HepG2 (cell line): ENCODE results near the gene HSD11B1L. TPM values are rescaled to one million over a fixed set of nuclear protein-coding genes. Genes with fewer than 3 reads are reported as not detected.

Experiments used
- CBX5 ChIP-seq: sonication (generic); formaldehyde crosslinking; IDR thresholded peaks from 2 replicates; pipeline ENCODE4 v1.4.0; 2020; ENCODE audit warnings: missing genetic modification reagents, borderline replicate concordance
- FOXC1 ChIP-seq: sonication (generic); formaldehyde crosslinking; IDR thresholded peaks from 2 replicates; pipeline ENCODE4 v1.8.0; 2022; ENCODE audit warnings: mild to moderate bottlenecking, missing genetic modification reagents, borderline replicate concordance
- HNF4A ChIP-seq: sonication (generic); formaldehyde crosslinking; IDR thresholded peaks from 2 replicates; pipeline ENCODE4 v1.4.0; 2020; ENCODE audit warnings: missing genetic modification reagents
- HNRNPLL ChIP-seq: fragments of 200-400 bp; formaldehyde crosslinking; IDR thresholded peaks from 2 replicates; pipeline ENCODE4 v1.6.1; 2017; ENCODE audit warnings: mild to moderate bottlenecking, low read depth, low read length; ENCODE audit not compliant: poor library complexity, severe bottlenecking
- JUNB ChIP-seq: sonication (generic); formaldehyde crosslinking; IDR thresholded peaks from 2 replicates; pipeline ENCODE4 v1.8.0; 2022; ENCODE audit warnings: missing genetic modification reagents, mild to moderate bottlenecking, borderline replicate concordance
- KLF6 ChIP-seq: IDR thresholded peaks from 2 replicates; pipeline ENCODE4 v1.8.0; 2016; ENCODE audit warnings: missing biosample characterization, missing genetic modification reagents
- MAFF ChIP-seq: IDR thresholded peaks from 2 replicates; pipeline ENCODE4 v1.6.1; 2011; ENCODE audit warnings: low read depth, low read length, improper control_type of control experiment
- PAF1 ChIP-seq: IDR thresholded peaks from 2 replicates; pipeline ENCODE4 v1.6.1; 2016; ENCODE audit warnings: missing genetic modification reagents, missing compliant biosample characterization
- PHF21A ChIP-seq: sonication (generic); formaldehyde crosslinking; IDR thresholded peaks from 2 replicates; pipeline ENCODE4 v1.5.0; 2020; ENCODE audit warnings: mild to moderate bottlenecking, missing genetic modification reagents
- RFXAP ChIP-seq: sonication (generic); formaldehyde crosslinking; IDR thresholded peaks from 2 replicates; pipeline ENCODE4 v1.4.0; 2020; ENCODE audit warnings: missing genetic modification reagents, borderline replicate concordance
- SAFB2 ChIP-seq: sonication (generic); formaldehyde crosslinking; IDR thresholded peaks from 2 replicates; pipeline ENCODE4 v1.5.1; 2020; ENCODE audit warnings: missing genetic modification reagents, low read depth, mild to moderate bottlenecking, borderline replicate concordance
- SAP130 ChIP-seq: IDR thresholded peaks from 2 replicates; pipeline ENCODE4 v1.6.1; 2016; ENCODE audit warnings: low read depth
- STAG1 ChIP-seq: sonication (generic); formaldehyde crosslinking; IDR thresholded peaks from 2 replicates; pipeline ENCODE4 v1.4.0; 2020; ENCODE audit warnings: missing genetic modification reagents
- ZBTB42 ChIP-seq: sonication (generic); formaldehyde crosslinking; IDR thresholded peaks from 2 replicates; pipeline ENCODE4 v1.5.0; 2020; ENCODE audit warnings: mild to moderate bottlenecking, missing genetic modification reagents
- ZMYM2 ChIP-seq: sonication (generic); formaldehyde crosslinking; IDR thresholded peaks from 2 replicates; pipeline ENCODE4 v1.8.0; 2022; ENCODE audit warnings: mild to moderate bottlenecking, missing genetic modification reagents
- ZNF501 ChIP-seq: sonication (generic); formaldehyde crosslinking; IDR thresholded peaks from 2 replicates; pipeline ENCODE4 v1.5.1; 2020; ENCODE audit warnings: mild to moderate bottlenecking, moderate library complexity, missing genetic modification reagents
- ZNF564 ChIP-seq: sonication (generic); formaldehyde crosslinking; IDR thresholded peaks from 2 replicates; pipeline ENCODE4 v1.8.1; 2023; ENCODE audit warnings: mild to moderate bottlenecking, missing genetic modification reagents
- ZNF569 ChIP-seq: sonication (generic); formaldehyde crosslinking; IDR thresholded peaks from 2 replicates; pipeline ENCODE4 v1.5.0; 2020; ENCODE audit warnings: mild to moderate bottlenecking, missing genetic modification reagents, moderate library complexity, borderline replicate concordance
- ZNF670 ChIP-seq: sonication (generic); formaldehyde crosslinking; IDR thresholded peaks from 2 replicates; pipeline ENCODE4 v1.8.0; 2022; ENCODE audit warnings: mild to moderate bottlenecking, missing genetic modification reagents, borderline replicate concordance
- ZNF841 ChIP-seq: sonication (generic); formaldehyde crosslinking; IDR thresholded peaks from 2 replicates; pipeline ENCODE4 v1.8.1; 2023; ENCODE audit warnings: missing genetic modification reagents, borderline replicate concordance
- polyA plus RNA-seq, 8 experiments: library from polyadenylated mRNA; depleted of rRNA in 3 of 8; stranded (reverse) in 7 of 8; unstranded in 1 of 8; fragments of >200 nt; fragmentation: Illumina TruSeq in 4 of 8; extraction: Trizol in 4 of 8; gene quantifications; 2 replicates each; pipeline versions ENCODE4 v1.2.1 to v1.2.3, GENCODE V29; 2011 to 2016; ENCODE audit warnings: low read depth in 4 of 8, missing spikeins in 1 of 8, mixed read lengths in 1 of 8; ENCODE audit not compliant: insufficient read depth in 1 of 8
- total RNA-seq, 5 experiments: library from RNA; depleted of rRNA; stranded (reverse); fragments of >200 nt; fragmentation: Illumina TruSeq; extraction: Trizol; gene quantifications; 2 replicates each; pipeline ENCODE4 v1.2.3, GENCODE V29; 2016; ENCODE audit warnings: low read depth in 1 of 5
- TF ChIP-seq, protein P1 (sequence below): IDR thresholded peaks from 2 replicates; pipeline ENCODE4 v1.6.1; 2018; ENCODE audit warnings: missing genetic modification reagents, mild to moderate bottlenecking, missing compliant biosample characterization
- TF ChIP-seq, protein P2 (sequence below): IDR thresholded peaks from 2 replicates; pipeline ENCODE4 v1.6.1; 2016; ENCODE audit warnings: low read depth, control low read depth

HSD11B1L gene
- total and polyA plus RNA-seq, 2 of the 13 experiments (the other 11 are each of a cell fraction or from before 2014, with no cell fraction given), result 2.8 to 3.9 TPM

DNA sequence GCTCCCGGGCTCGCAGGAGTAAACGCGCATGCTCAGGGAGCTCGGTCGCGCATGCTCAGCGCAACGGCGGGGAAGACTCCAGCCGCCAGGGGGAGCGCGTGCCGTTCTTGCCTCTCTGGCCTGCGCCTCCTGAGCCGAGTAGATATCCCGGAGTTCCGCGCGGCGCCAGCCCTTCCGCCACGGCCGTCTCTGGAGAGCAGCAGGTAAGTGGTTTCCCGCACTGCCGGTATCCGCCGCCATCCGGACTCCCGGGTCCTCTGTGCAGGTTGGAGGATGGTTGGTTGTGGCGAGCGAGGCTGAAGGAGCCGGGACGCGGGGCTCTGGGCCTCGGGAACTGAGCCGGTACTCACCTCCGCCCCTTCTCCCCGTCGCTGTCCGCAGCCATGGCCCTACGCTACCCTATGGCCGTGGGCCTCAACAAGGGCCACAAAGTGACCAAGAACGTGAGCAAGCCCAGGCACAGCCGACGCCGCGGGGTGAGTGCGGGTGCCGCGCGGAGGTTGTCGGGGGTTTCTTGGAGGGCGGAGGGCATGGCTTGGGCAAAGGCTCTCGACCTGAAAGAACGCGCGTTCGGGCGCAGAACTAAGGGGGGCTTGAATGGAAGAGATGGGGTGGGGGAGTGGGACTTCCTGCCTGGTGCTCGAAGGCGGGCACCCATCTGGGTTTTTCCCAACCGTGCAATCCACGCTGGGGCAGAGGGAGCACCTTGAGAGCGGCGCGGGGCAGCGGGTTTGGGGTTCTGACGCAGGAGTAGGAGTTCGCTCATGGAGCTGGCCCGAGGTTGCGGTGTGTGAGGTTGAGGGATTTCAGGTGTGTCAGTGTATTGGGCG lies 9.5 kb downstream of the HSD11B1L start, which contains the start of gene RPL36 (continued):
- TF ChIP-seq, protein P1, sequence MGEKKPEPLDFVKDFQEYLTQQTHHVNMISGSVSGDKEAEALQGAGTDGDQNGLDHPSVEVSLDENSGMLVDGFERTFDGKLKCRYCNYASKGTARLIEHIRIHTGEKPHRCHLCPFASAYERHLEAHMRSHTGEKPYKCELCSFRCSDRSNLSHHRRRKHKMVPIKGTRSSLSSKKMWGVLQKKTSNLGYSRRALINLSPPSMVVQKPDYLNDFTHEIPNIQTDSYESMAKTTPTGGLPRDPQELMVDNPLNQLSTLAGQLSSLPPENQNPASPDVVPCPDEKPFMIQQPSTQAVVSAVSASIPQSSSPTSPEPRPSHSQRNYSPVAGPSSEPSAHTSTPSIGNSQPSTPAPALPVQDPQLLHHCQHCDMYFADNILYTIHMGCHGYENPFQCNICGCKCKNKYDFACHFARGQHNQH (CRISPR knock-in tag), result peak; percentile 88
- no peak for TF ChIP-seq ZNF569 (CRISPR knock-in tag)
- peak; percentile 80; the same call in 1 of the 2 replicates for TF ChIP-seq SAFB2
- peak; percentile 15; the same call in 1 of the 2 replicates for TF ChIP-seq JUNB (CRISPR knock-in tag)
- no peak for TF ChIP-seq MAFF
- TF ChIP-seq CBX5, result peak; percentile 61; the same call in 1 of the 2 replicates
- no peak for TF ChIP-seq HNF4A
- no peak; the same call in 1 of the 2 replicates for TF ChIP-seq ZNF841 (CRISPR knock-in tag)
- peak; percentile 98 for TF ChIP-seq ZNF501
- TF ChIP-seq ZNF564 (CRISPR knock-in tag), result peak; percentile 88; the same call in 1 of the 2 replicates
- TF ChIP-seq, protein P2, sequence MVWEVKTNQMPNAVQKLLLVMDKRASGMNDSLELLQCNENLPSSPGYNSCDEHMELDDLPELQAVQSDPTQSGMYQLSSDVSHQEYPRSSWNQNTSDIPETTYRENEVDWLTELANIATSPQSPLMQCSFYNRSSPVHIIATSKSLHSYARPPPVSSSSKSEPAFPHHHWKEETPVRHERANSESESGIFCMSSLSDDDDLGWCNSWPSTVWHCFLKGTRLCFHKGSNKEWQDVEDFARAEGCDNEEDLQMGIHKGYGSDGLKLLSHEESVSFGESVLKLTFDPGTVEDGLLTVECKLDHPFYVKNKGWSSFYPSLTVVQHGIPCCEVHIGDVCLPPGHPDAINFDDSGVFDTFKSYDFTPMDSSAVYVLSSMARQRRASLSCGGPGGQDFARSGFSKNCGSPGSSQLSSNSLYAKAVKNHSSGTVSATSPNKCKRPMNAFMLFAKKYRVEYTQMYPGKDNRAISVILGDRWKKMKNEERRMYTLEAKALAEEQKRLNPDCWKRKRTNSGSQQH (CRISPR knock-in tag), result peak; percentile 77; the same call in 1 of the 2 replicates
- peak; percentile 98 for TF ChIP-seq ZNF670 (CRISPR knock-in tag)
- no peak; the same call in 1 of the 2 replicates for TF ChIP-seq PHF21A (CRISPR knock-in tag)
- peak; percentile 50 for TF ChIP-seq STAG1 (CRISPR knock-in tag)
- TF ChIP-seq SAP130 (CRISPR knock-in tag), result peak; percentile 86
- no peak for TF ChIP-seq PAF1 (CRISPR knock-in tag)
- TF ChIP-seq ZMYM2, result no peak
- peak; percentile 84 for TF ChIP-seq RFXAP (CRISPR knock-in tag)
- TF ChIP-seq HNRNPLL, result peak; percentile 78
- TF ChIP-seq FOXC1 (CRISPR knock-in tag), result peak; percentile 94
- peak; percentile 88; the same call in 1 of the 2 replicates for TF ChIP-seq ZBTB42
- peak; percentile 89 for TF ChIP-seq KLF6 (CRISPR knock-in tag)
